Measurements from ENCODE around the gene RIPOR3. TPM values are rescaled to one million over a fixed set of nuclear protein-coding genes. Genes with fewer than 3 reads are reported as not detected.

Gene RIPOR3
- total and polyA plus RNA-seq, 2 experiments from 2014 or later: 5.6 to 5.7 TPM

- Histone ChIP-seq H3K27ac (no peak overlapping the region), H3K4me3 (no peak overlapping the region), H2AFZ (no peak overlapping the region), H3K9me2 (replicated peaks; ENCODE audit: insufficient read depth) (no peaks in the 10 kb centered on the region), H3K27me3 (no peaks in the 10 kb centered on the region), H4K20me1 (ENCODE audit: insufficient read depth, poor library complexity, severe bottlenecking) (no peaks in the 10 kb centered on the region), H3K4me1 (ENCODE audit: insufficient read depth) (peaks cover 7% of the 10 kb centered on the region), H3K4me2 (no peak overlapping the region), H3K9me3 (ENCODE audit: low read depth) (no peaks in the 10 kb centered on the region), H3K36me3 (replicated peaks; ENCODE audit: insufficient read depth, low read depth) (no peaks in the 10 kb centered on the region), H3K79me2 (no peaks in the 10 kb centered on the region)
- no peak for DNase-seq (ENCODE audit: low spot score)
- 96% methylated on average over 21 of the region's 21 CpGs for WGBS (ENCODE audit: low lambda C conversion rate, missing lambda C conversion rate)
- TF ChIP-seq CTCF (IDR thresholded peaks at IDR 0.05; ENCODE audit: poor library complexity) (no peak), EZH2 (IDR thresholded peaks at IDR 0.05; ENCODE audit: borderline replicate concordance) (no peak), EZH2phosphoT487 (IDR thresholded peaks at IDR 0.05; ENCODE audit: low read depth, severe bottlenecking, unreplicated experiment) (no peak)
Measured at GRCh38 chr20:50630578-50631263, 60.6 kb downstream of the RIPOR3 start.

- Histone ChIP-seq H2AFZ (no peak overlapping the region), H3K9me2 (replicated peaks; ENCODE audit: insufficient read depth) (no peaks in the 10 kb centered on the region), H3K79me2 (no peaks in the 10 kb centered on the region), H3K4me3 (no peak overlapping the region), H3K4me2 (no peak overlapping the region), H3K4me1 (ENCODE audit: insufficient read depth) (peaks cover 4% of the 10 kb centered on the region), H3K36me3 (replicated peaks; ENCODE audit: insufficient read depth, low read depth) (no peaks in the 10 kb centered on the region), H3K27me3 (no peaks in the 10 kb centered on the region), H3K27ac (no peak overlapping the region), H3K9me3 (ENCODE audit: low read depth) (no peaks in the 10 kb centered on the region), H4K20me1 (ENCODE audit: insufficient read depth, poor library complexity, severe bottlenecking) (no peaks in the 10 kb centered on the region)
- no peak for DNase-seq (ENCODE audit: low spot score)
- TF ChIP-seq EZH2 (IDR thresholded peaks at IDR 0.05; ENCODE audit: borderline replicate concordance) (no peak), EZH2phosphoT487 (IDR thresholded peaks at IDR 0.05; ENCODE audit: low read depth, severe bottlenecking, unreplicated experiment) (no peak), CTCF (IDR thresholded peaks at IDR 0.05; ENCODE audit: poor library complexity) (no peak)
- WGBS (ENCODE audit: low lambda C conversion rate, missing lambda C conversion rate): 90% methylated on average over 7 of the region's 7 CpGs
Measured at GRCh38 chr20:50629670-50630045, 61.7 kb downstream of the RIPOR3 start.

DNA sequence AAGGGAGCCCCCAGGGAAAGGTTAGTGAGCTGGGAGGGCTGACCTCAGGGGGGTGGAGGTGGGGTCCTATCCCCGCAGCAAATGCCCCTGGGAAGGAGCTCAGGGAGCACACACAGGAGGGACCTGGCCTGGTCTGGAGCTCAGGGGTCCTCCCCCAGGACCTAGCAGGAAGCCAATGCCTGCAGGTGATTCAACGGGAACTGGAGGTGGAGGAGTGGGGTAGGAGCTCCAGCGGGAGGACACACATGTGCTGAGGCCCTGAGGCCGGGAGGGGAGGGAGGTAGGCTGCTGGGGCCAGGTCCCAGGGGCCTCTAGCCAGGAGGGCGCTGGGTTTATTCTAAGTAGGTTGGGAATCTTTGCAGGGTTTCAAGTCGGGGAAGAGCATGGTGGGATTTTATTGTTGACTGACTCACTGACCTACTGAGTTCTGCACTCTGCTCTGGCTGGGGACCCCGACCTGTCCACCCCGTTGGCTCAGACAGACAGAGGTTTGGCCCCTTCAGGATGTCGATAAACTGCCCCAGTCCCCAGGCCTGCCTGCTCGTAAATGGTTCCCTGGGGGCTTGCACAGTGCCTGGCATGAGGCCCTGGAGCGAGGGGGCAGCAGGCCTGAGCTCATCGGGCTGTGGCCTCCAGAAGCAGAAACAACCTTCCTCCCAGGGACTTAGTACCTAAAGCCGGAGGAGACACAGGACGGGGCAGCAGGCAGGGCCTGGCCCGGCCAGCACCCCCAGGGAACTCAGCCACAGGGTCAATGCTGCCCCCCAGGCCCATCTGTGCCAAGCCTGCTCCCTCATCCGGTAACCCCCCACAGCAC, 62.3 kb downstream of the RIPOR3 start:
- Histone ChIP-seq H3K79me2 (no peaks in the 10 kb centered on the region), H3K27me3 (no peaks in the 10 kb centered on the region), H3K4me1 (ENCODE audit: insufficient read depth) (peaks cover 4% of the 10 kb centered on the region), H4K20me1 (ENCODE audit: insufficient read depth, poor library complexity, severe bottlenecking) (no peaks in the 10 kb centered on the region), H3K27ac (no peak overlapping the region), H3K4me3 (no peak overlapping the region), H3K36me3 (replicated peaks; ENCODE audit: insufficient read depth, low read depth) (no peaks in the 10 kb centered on the region), H3K4me2 (no peak overlapping the region), H3K9me3 (ENCODE audit: low read depth) (no peaks in the 10 kb centered on the region), H2AFZ (no peak overlapping the region), H3K9me2 (replicated peaks; ENCODE audit: insufficient read depth) (no peaks in the 10 kb centered on the region)
- no peak for TF ChIP-seq EZH2phosphoT487 (IDR thresholded peaks at IDR 0.05; ENCODE audit: low read depth, severe bottlenecking, unreplicated experiment)
- no peak for TF ChIP-seq EZH2 (IDR thresholded peaks at IDR 0.05; ENCODE audit: borderline replicate concordance)
- WGBS (ENCODE audit: low lambda C conversion rate, missing lambda C conversion rate): 81% methylated on average over 13 of the region's 16 CpGs
- no peak for DNase-seq (ENCODE audit: low spot score)

GRCh38 chr20:50628332-50628731, 63.0 kb downstream of the RIPOR3 start:
- 65% methylated on average over 11 of the region's 11 CpGs for WGBS (ENCODE audit: low lambda C conversion rate, missing lambda C conversion rate)
- peaks cover 4% of the 10 kb centered on the region for H3K4me1 ChIP-seq (ENCODE audit: insufficient read depth)
- no peak overlapping the region for H3K4me2 ChIP-seq
- DNase-seq (ENCODE audit: low spot score): no peak
- H2AFZ ChIP-seq: no peak overlapping the region
- H3K4me3 ChIP-seq: no peak overlapping the region
- no peaks in the 10 kb centered on the region for H3K36me3 ChIP-seq (replicated peaks; ENCODE audit: insufficient read depth, low read depth)
- no peaks in the 10 kb centered on the region for H3K9me2 ChIP-seq (replicated peaks; ENCODE audit: insufficient read depth)
- no peaks in the 10 kb centered on the region for H4K20me1 ChIP-seq (ENCODE audit: insufficient read depth, poor library complexity, severe bottlenecking)
- no peaks in the 10 kb centered on the region for H3K79me2 ChIP-seq
- H3K27ac ChIP-seq: no peak overlapping the region
- no peaks in the 10 kb centered on the region for H3K9me3 ChIP-seq (ENCODE audit: low read depth)
- no peaks in the 10 kb centered on the region for H3K27me3 ChIP-seq
- TF ChIP-seq EZH2 (IDR thresholded peaks at IDR 0.05; ENCODE audit: borderline replicate concordance) (no peak), CTCF (IDR thresholded peaks at IDR 0.05; ENCODE audit: poor library complexity) (no peak), EZH2phosphoT487 (IDR thresholded peaks at IDR 0.05; ENCODE audit: low read depth, severe bottlenecking, unreplicated experiment) (no peak)

Data from hepatocyte (in vitro differentiated cells).